GM20431 (cell line): Measurements from ENCODE around the gene FDXR.

Experiments used
- in situ Hi-C: fragments of 300-500 bp; cut with MseI, MboI; formaldehyde crosslinking; loops from one replicate; pipeline ENCODE4 v1.15.0; 2020; ENCODE audit warnings: low sequenced_read_pairs; ENCODE audit not compliant: unreplicated experiment

Gene FDXR

DNA sequence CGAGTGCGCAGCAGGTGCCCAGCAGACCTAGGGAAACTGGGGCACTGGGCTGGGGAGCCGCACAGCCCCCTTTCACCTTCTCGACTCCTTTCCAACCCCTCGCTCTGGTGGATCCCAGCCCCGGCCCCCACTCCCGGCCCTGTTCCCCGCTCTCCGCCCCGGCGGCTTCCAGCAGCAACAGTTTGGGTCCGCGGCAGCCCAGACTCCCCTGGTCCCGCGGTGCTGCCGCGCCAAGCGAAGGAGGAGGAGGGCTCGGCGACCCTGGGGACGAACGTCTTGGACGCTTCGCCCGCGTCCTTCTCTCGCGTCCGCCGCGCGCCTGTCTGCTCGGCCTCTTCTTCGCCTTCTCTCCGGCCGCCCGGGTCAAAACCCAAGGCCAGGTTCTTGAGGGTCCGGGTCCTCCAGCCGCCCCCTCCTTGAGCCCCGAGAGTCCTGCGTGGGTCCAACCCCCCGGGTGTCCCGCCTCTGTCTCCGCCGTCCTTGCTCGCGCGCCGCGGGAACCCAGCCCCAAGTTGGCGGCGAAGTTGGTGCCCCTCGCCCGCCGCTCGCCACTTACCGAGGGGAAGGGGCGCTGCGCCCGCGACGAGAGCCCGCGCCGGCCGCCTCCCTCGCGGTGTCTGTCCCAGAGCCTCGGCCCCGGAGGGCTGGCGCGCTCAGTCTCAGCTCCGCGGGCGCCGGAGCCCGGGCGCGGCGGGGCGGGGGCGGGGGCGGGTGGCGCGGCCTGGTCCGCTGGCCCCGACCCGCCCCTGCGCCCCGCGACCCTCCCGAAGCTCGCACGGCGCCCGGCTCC lies 11.7 kb downstream of the FDXR start:
- in situ Hi-C loops = loop anchor here (10.0 kb wide), 1 partner anchor 66 kb away; no protein-coding TSS in a partner anchor

DNA sequence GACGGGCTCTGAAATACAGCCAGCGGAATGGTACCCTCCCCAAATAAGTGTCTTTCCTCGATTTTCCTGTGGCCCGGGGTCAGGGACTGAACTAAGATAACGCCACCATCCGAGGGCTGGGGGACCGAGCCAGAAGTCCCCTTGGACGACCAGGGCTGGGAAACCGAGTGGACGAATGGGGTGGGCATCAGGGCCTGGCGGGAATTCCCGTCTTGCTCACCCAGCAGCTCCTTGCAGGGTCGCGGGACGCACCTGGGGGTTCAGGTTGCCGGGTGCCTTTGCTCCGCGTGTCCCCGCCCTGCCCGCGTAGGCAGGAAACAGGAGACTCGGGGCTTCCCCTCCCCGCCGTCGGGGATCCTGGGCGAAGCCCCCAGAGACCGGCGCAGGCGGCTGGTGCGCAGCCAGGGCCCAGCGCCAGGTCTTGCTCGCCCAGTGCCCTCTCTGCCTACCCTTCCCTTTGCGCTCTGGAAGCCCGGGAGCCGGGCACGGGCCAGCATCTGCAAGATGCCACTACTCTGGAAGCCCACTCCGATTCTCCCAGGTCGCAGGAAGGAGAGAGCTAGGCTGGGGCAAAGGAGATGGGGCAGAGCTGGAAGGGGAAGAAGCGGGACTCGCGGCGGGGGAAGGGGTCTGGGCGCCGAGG lies 12.4 kb downstream of the FDXR start:
- in situ Hi-C loops = loop anchor here (10.0 kb wide), 1 partner anchor 66 kb away; no protein-coding TSS in a partner anchor

DNA sequence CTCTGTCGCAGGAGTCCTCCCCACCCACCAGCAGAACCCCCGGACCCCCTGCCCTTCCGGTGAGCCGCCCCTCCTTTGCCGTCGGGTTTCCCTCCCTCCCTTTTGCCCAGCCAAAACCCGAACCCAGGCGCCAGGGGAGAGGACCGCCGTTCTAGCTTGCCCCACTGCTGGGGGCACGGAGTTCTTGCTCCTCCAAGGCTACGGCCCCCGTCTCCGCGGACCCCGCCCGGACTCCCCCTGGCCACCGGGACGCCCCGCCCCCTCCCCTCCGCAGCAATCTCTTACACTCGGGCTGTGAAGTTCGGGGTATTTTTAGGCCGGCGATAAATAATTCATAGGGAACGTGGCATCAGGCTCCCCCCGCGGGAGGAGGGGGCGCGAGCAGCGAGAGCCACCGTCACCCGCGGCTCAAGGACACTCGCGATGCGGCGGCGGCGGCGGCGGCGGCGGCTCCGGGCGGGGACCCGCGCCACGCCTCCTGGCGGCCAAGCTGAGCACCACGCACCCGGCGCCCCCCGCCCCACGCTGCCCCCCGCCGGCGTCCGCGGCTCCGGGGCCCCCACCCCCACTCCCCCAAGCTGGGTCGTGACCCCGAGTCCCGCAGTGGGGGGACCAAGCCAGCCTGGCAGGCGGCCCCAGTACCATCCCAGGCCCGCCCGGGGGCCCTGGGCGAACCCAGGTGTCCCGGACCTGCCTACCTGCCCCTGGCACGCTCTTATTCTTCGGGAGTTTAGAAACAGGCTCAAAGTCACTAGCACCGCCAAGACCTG lies 13.2 kb downstream of the FDXR start, which contains the start of gene GRIN2C:
TSS of gene GRIN2C (minus strand) at position 427 of the 770 bp plus-strand sequence. CDS start 4,793 bp downstream, outside the sequence.
- in situ Hi-C loops = loop anchor here (10.0 kb wide), 1 partner anchor 65 kb away; no protein-coding TSS in a partner anchor

DNA sequence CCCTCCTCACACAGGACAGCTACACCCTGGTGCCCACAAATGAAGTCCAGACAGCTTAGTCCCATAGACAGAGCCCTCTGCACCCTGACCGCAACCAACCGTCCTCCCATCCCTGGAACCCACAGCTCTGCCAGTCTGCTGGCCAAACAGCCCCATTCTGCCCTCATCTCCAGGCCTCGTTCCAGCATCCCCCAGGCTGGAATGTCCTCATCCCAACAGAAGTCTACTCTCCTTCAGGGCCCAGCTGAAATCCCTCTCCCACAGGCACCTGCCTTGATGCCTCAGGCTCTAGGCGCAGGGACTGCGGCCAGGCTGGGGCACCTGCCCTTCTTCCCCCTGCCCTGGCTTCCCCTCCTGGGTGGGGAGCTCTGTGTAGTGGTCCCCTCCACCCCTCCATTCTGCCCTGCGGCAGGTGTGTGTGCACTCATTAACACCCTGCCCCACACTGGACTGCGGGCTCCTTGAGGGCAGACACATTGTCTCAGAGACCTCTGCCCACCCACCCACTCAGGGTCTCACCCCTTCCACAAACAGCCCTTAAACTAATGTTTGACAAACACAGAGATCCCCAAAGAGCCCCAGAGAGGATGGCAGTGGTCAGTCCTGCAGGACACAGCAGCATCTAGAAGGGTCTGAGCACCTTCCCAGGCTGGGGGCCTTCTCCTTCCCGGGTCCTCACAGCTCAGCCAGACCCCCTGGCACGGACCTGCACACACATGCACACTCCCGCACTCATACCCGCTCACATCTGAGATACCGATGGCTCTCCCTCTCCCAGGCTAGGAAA lies 13.9 kb downstream of the FDXR start:
- in situ Hi-C loops = no loop called here

DNA sequence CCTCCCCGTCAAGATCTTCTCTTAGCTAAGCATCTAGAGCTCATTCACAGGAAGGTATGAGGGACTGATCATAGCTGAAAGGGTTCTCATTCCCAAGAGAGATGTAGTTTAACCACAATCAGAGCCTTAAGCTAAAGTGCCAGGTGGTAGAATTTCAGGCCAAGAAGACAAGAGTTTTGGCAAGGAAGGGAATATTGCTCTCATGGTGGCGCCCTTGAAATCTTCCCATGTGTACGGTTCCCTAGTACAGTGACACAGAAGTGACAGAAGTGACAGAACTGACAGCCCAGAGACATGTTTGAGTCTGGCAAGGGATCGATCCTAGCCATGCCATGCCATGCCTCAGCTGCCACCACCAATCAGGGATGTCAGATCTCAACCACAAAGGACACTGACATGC lies 15.6 kb downstream of the FDXR start:
- in situ Hi-C loops = no loop called here

- in situ Hi-C loops = no loop called here
Observed at GRCh38 chr17:74856112-74856511, 16.7 kb downstream of the FDXR start.

DNA sequence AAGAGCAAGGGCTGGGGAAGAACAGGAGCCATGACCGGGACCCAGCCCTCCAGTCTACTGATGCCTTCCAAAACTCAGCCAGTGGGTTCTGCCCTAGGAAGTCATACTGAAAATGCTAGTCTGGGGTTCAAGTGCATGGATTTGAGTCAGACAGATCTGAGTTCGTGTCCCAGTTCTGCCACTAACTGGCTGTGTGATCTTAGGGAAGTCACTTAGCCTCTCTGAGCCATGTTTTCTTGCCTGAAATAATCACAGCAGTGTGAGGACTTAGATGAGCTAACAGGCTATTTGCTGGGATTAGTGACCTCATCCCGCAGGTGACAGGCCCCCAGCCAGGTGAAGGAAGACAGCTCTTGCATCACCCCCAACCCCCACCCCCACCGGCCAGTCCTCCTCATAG lies 17.5 kb downstream of the FDXR start:
- in situ Hi-C loops = no loop called here

- in situ Hi-C loops = no loop called here
Observed at GRCh38 chr17:74854792-74855191, 18.0 kb downstream of the FDXR start.

DNA sequence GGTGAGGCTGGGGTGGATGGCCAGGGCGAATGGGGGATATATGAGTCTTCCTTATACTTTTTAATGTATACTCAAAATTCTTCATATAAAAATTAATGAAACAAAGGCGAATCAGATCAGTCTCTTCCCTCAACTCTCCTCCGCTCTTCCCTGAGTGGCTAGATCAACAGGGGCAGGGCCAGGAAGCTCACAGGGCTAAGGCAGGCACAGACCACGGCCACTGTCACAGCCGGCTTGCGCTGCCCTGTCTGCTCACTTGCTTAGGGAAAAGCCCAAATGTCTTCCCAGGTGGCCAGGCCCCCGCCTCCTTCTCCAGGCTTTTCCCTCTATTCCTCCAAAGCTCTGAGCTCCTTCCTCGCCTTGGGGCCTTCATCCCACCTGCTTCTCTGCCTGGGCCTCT lies 19.1 kb downstream of the FDXR start:
- in situ Hi-C loops = no loop called here

- in situ Hi-C loops = no loop called here
Observed at GRCh38 chr17:74853048-74853397, 19.8 kb downstream of the FDXR start.

- in situ Hi-C loops = no loop called here
Observed at GRCh38 chr17:74852237-74853047, 20.4 kb downstream of the FDXR start.

DNA sequence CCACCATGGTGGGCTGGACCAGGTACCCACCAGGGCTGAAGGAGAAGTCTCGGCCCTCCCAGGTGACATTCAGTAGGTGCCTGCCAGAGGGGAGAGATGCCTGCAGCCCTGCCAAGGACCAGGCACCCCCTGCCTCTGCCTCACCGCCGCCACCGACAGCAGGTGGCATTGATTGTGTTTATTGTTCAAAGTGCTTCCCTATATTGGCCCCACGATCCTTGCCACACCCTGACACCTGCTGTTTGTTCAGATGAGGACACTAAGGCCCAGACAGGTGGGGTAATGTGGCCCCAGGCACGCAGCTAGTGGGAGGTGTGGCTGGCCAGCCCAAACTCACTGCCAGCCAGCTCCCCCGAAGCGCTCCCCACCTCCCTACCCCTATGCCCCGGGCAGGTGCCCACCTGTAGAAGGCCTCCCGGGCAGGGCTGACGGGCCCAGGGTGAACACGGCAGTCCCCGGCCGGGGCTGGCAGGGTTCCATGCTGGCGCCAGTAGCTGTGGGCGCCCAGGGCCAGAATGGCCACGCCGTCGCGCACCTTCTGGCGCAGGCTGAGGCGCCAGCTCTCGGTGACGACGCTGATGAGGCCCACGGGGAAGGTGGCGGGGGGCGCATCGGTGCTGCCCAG lies 21.1 kb downstream of the FDXR start:
- in situ Hi-C loops = no loop called here

GRCh38 chr17:74850914-74851313 lies 21.9 kb downstream of the FDXR start:
- in situ Hi-C loops = no loop called here

GRCh38 chr17:74850310-74850709 lies 22.5 kb downstream of the FDXR start:
- in situ Hi-C loops = no loop called here

DNA sequence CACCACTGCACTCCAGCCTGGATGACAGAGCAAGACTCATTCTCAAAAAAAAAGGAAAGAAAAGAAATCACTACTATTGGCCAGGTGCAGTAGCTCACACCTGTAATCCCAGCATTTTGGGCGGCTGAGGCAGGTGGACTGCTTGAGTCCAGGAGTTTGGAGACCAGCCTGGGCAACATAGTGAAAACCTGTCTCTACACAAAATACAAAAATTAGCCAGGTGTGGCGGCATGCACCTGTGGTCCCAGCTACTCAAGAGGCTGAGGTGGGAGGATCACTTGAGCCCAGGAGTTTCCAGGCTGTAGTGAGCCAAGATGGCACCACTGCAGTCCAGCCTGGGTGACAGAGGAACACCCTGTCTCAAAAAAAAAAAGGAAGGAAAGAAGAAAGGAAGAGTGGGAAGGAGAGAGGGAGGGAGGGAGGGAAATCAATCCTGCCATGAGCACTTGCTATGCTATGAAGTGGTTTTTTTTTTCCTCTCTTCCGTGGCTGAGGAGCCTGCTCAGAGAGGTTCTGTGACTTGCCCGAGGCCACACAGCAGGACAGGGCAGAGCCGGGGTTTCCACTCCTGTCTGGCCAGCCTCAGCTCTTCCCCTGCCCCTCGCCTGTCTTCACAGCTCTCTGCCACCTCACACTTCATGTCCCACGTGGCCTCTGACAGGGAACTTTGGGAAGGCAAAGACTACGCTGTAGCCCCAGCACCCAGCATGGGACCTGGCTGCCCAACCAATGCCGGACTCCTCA lies 24.0 kb downstream of the FDXR start:
- in situ Hi-C loops = no loop called here

DNA sequence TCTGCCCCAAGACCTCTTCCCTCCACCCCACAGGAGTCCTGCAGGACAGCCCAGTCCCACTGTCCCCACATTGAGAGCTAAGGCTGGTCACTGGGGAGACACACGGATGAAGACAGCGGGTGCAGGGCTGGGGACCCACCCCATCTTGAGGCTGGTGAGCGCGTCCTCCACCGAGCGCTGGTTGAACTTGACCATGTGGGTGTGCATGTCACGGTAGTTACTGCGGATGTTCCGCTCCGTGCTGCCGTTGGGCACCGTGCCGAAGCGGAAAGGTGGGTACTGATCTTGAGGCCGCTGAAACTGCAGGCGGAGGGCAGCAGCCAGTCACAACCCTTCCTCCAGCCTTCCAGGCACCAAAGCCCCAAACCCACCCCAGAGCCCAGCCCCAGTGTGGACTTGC lies 26.2 kb downstream of the FDXR start:
- in situ Hi-C loops = no loop called here

DNA sequence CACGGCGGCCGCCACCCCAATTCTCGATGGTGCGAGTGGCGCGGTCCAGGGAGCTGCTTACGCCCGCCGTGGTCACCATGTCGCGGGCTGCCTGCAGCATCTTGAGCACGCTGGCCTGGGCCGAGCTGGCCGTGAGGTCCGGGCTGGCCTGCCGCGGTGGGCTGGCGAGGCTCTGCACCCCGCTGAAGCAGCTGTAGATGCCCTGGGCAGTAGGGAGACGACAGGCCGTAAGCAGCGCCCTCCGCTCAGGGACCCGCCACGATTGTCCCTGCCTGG lies 29.5 kb downstream of the FDXR start:
- in situ Hi-C loops = no loop called here

DNA sequence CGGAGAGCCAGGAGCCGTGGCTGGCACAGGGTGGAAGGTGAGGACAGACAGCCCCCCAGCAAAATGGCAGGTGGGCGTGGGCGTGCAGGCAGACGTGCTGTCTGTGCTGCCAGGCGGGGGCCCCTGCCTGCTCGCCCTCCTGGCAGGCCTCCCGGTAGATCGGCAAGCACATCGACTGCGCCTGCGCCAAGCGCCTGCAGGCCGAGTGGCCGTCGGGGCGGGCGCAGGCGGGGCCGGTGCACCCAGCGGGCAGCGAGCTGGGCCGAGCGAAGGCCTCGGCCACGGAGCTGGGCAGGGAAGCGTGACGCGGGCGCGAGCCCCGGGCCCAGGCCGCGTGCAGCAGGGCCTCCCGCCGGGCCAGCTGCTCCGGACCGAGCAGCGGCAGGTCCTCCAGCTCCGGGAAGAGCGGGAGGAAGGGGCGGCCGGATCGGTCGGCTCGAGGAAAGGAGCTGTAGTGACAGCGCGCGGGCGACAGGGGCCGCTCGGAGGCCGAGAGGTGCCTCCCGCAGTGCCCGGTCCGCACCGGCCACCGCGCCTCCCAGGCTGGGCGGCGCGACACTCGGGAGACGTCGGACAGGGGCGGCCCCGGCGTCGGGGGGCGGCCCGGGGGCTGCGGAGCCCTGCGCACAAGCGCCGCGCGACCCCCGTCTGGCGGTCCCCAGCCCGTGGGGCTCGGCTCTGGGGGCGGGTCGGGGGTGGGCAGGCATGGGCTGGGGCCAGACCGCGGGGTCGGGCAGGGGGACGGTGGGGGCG lies 30.0 kb downstream of the FDXR start:
- in situ Hi-C loops = no loop called here
